ENCODE data around the gene BASP1.

Gene BASP1

GRCh38 chr5:17180330-17180843 is 37.0 kb upstream of the BASP1 start:
- DNase-seq (ENCODE audit: low spot score), result no peak
- in situ Hi-C loops (cut with MboI; ENCODE audit: low pct_unique_long_range_greater_than_20kb, low sequenced_read_pairs, unreplicated experiment), result loop anchor here (25.0 kb wide), 1 partner anchor 393 kb away; no protein-coding TSS in a partner anchor
- no peak for TF ChIP-seq CTCF (IDR thresholded peaks at IDR 0.05; ENCODE audit: extremely low read depth, insufficient read depth, missing control alignments)

- in situ Hi-C loops (cut with MboI; ENCODE audit: low pct_unique_long_range_greater_than_20kb, low sequenced_read_pairs, unreplicated experiment), result loop anchor here (25.0 kb wide), 1 partner anchor 394 kb away; no protein-coding TSS in a partner anchor
- TF ChIP-seq CTCF (IDR thresholded peaks at IDR 0.05; ENCODE audit: extremely low read depth, insufficient read depth, missing control alignments), result no peak
- DNase-seq (ENCODE audit: low spot score), result no peak
These were observed 36.3 kb upstream of the BASP1 start for GRCh38 chr5:17180864-17181723.

- in situ Hi-C loops (cut with MboI; ENCODE audit: low pct_unique_long_range_greater_than_20kb, low sequenced_read_pairs, unreplicated experiment), result loop anchor here (25.0 kb wide), 1 partner anchor 395 kb away; no protein-coding TSS in a partner anchor
- no peak for TF ChIP-seq CTCF (IDR thresholded peaks at IDR 0.05; ENCODE audit: extremely low read depth, insufficient read depth, missing control alignments)
- no peak for DNase-seq (ENCODE audit: low spot score)
These were observed 34.9 kb upstream of the BASP1 start for GRCh38 chr5:17182494-17182893.

GRCh38 chr5:17182981-17183380 is 34.5 kb upstream of the BASP1 start:
- no peak for DNase-seq (ENCODE audit: low spot score)
- in situ Hi-C loops (cut with MboI; ENCODE audit: low pct_unique_long_range_greater_than_20kb, low sequenced_read_pairs, unreplicated experiment), result loop anchor here (25.0 kb wide), 1 partner anchor 396 kb away; no protein-coding TSS in a partner anchor
- TF ChIP-seq CTCF (IDR thresholded peaks at IDR 0.05; ENCODE audit: extremely low read depth, insufficient read depth, missing control alignments), result no peak

GRCh38 chr5:17183831-17184230 is 33.6 kb upstream of the BASP1 start:
- no peak for TF ChIP-seq CTCF (IDR thresholded peaks at IDR 0.05; ENCODE audit: extremely low read depth, insufficient read depth, missing control alignments)
- in situ Hi-C loops (cut with MboI; ENCODE audit: low pct_unique_long_range_greater_than_20kb, low sequenced_read_pairs, unreplicated experiment), result loop anchor here (25.0 kb wide), 1 partner anchor 397 kb away; no protein-coding TSS in a partner anchor

GRCh38 chr5:17184588-17184987 is 32.8 kb upstream of the BASP1 start:
- no peak for DNase-seq (ENCODE audit: low spot score)
- in situ Hi-C loops (cut with MboI; ENCODE audit: low pct_unique_long_range_greater_than_20kb, low sequenced_read_pairs, unreplicated experiment), result loop anchor here (25.0 kb wide), 1 partner anchor 397 kb away; no protein-coding TSS in a partner anchor
- TF ChIP-seq CTCF (IDR thresholded peaks at IDR 0.05; ENCODE audit: extremely low read depth, insufficient read depth, missing control alignments), result no peak

More at GRCh38 chr5:17183831-17184230, 33.6 kb upstream of the BASP1 start:
- no peak for DNase-seq (ENCODE audit: low spot score)
